Ovary (tissue), 9 donors: ENCODE measurements around the gene KCNA2. TPM values are rescaled to one million over a fixed set of nuclear protein-coding genes. Genes with fewer than 3 reads are reported as not detected.

Source experiments
- DNase-seq, 5 donors: peaks; one replicate each; pipeline ENCODE4 v3.0.0-alpha.2; 2019 to 2020
- H3K27ac ChIP-seq, 2 donors: fragments of 200-600 bp; one replicate each; pipeline versions ENCODE4 v1.5.1 to v1.8.0; 2019 to 2022
- H3K27me3 ChIP-seq: fragments of 200-600 bp; one replicate; pipeline ENCODE4 v1.8.0; 2022
- H3K36me3 ChIP-seq: fragments of 200-600 bp; sonication (generic); one replicate; pipeline ENCODE4 v1.5.1; 2019
- H3K4me1 ChIP-seq: one replicate; pipeline ENCODE4 v1.8.1; 2013; ENCODE audit warnings: mild to moderate bottlenecking, moderate library complexity; ENCODE audit not compliant: insufficient read depth
- H3K4me3 ChIP-seq: fragments of 200-600 bp; sonication (generic); one replicate; pipeline ENCODE4 v1.5.1; 2017
- H3K9me3 ChIP-seq, 2 donors: fragments of 200-600 bp in 1 of 2; sonication (generic) in 1 of 2; one replicate each; pipeline versions ENCODE4 v1.5.1 to v1.8.1; 2013 to 2019; ENCODE audit warnings: mild to moderate bottlenecking in 1 of 2, moderate library complexity in 1 of 2
- CTCF ChIP-seq, 3 donors: fragments of 450-650 bp in 2 of 3; fragments of 200-600 bp in 1 of 3; IDR thresholded peaks; one replicate each; pipeline versions ENCODE4 v1.5.1 to v1.8.0; 2016 to 2022; ENCODE audit warnings: antibody characterized with exemption in 3 of 3, mild to moderate bottlenecking in 1 of 3
- EP300 ChIP-seq: sonication (generic); formaldehyde crosslinking; IDR thresholded peaks from one replicate; pipeline ENCODE4 v1.6.1; 2017; ENCODE audit warnings: antibody characterized with exemption
- POLR2A ChIP-seq: fragments of 450-650 bp; IDR thresholded peaks from one replicate; pipeline ENCODE4 v1.6.1; 2017; ENCODE audit warnings: antibody characterized with exemption, mild to moderate bottlenecking, moderate library complexity
- WGBS, 3 donors: extraction: QIAGEN DNeasy Blood & Tissue Kit in 1 of 3; methylation state at CpG; one replicate each; pipeline versions ENCODE4 v1.1.5 to v1.1.7; 2013 to 2017; 5-methylcytosine and 5-hydroxymethylcytosine counted together
- intact Hi-C, 4 donors: fragments of 100-400 bp; cut with DNase I; formaldehyde crosslinking; loops; one replicate each; pipeline versions ENCODE4 v1.11.0 to v1.15.1; 2022 to 2023
- polyA plus RNA-seq, 2 donors: library from polyadenylated mRNA; stranded (reverse); fragments of 200-250 nt in 1 of 2; fragments of 350-450 nt in 1 of 2; fragmentation: Illumina TruSeq in 1 of 2; extraction: RNeasy Lipid Tissue Mini Kit (QIAGEN cat#74804) in 1 of 2; gene quantifications; one replicate each; pipeline ENCODE4 v1.2.3, GENCODE V29; 2013 to 2014
- total RNA-seq, 7 donors: library from RNA; depleted of rRNA in 2 of 7; stranded (reverse); fragments of >200 nt in 2 of 7; fragmentation: NEBNext Ultra II Directional in 3 of 7; extraction: Animal tissue kit (Norgen Biotek cat#: 25700) in 3 of 7; gene quantifications; one replicate each; pipeline versions ENCODE4 v1.1.0 to v1.2.4, GENCODE V29; 2016 to 2023
- donor health status: DM: no; HTN: no; CAD: no; lungs with moderate emphysema.
- donor health status: DM: no; HTN: no; CAD: no.
- donor health status: Bipolar disorder and iron deficiency.
- donor health status: DM: yes; HTN: yes; CAD: no.
- donor health status: DM: no; HTN: no; CAD: no.
- donor health status: DM: yes; HTN: yes; CAD: no.

KCNA2 gene
- total and polyA plus RNA-seq, 9 donors: under 0.01 to 1.7 (median 0.51) TPM

DNA sequence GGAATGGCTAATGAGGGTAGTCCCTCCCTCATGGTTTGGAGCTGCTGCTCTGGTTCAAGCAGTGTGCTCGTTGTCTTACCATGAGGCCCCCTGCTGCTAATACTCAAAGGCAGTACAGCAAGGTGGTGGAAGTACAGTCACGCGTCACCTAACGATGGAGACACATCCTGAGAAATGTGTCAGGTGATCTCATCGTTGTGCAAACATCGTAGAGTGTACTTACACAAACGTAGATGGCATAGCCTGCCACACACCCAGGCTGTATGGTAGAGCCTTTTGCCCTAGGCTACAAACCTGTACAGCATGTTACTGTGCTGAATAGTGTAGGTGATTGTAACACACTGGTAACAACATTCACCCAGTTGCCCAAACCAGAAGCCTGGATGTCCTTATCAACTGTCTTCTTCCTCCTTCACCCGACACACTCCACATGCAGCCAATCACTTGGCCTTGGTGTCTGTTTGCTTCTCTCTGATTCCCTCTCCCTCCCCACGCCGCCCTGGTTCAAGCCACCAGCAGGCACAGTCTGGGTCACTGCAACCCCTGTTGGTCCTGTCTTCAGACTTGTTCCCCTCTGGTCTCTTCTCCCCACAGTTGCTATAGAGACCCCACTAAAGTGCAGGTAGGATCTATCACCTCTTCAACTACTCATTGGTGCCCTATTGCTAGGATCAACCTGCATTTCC is 6.0 kb upstream of the KCNA2 start:
- H3K36me3 ChIP-seq: no peaks in the 10 kb centered on the region
- no peak overlapping the region for H3K4me3 ChIP-seq
- DNase-seq: no peak
- intact Hi-C loops: loop anchor here in 1 of 4 donors (10.0 kb wide), 1 partner anchor 57 kb away; no protein-coding TSS in a partner anchor
- H3K9me3 ChIP-seq: no peaks in the 10 kb centered on the region
- TF ChIP-seq EP300 (no peak), CTCF (IDR thresholded peaks at IDR 0.05) (no peak), POLR2A (no peak)
- 56 to 68% (median 62%) methylated on average over 10 of the region's 10 CpGs for WGBS, 3 donors
- no peaks in the 10 kb centered on the region for H3K27me3 ChIP-seq
- peaks cover 2% of the 10 kb centered on the region for H3K4me1 ChIP-seq
- H3K27ac ChIP-seq: no peak overlapping the region

DNA sequence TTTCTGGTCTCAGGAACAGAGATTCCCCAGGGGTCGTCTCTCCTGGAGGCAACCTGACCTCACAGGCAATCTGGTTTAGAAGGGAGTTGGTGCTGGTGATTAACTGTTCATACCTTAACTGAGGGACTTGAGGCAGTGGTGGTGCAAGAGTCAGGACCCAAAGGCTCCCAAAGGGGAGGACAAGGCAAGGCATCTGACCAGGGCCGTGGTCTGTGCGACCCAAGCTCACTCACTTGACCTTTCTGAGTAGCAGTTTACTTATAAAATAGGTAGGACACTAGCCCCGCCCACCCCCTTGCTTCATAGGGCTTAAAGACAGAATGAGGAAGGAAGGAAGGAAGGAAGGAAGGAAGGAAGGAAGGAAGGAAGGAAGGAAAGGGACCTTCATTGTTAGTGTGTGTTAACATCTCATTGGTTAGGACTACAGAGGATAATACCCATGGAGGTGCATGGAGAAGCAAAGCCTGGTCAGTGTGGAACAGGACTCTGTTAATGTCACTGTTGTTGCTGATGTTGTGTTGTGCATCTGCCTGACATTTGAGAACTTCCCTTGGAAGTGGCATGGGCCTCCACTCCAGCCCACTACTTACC is 4.6 kb upstream of the KCNA2 start:
- no peak for DNase-seq
- TF ChIP-seq CTCF (IDR thresholded peaks at IDR 0.05): no peak
- TF ChIP-seq POLR2A: no peak
- TF ChIP-seq EP300: no peak

GRCh38 chr1:110610084-110610483 is 3.9 kb upstream of the KCNA2 start:
- peaks cover 6% of the 10 kb centered on the region for H3K4me1 ChIP-seq
- TF ChIP-seq CTCF (IDR thresholded peaks at IDR 0.05) (no peak), EP300 (no peak), POLR2A (no peak)
- no peak overlapping the region for H3K4me3 ChIP-seq
- H3K36me3 ChIP-seq: no peaks in the 10 kb centered on the region
- no peaks in the 10 kb centered on the region for H3K27me3 ChIP-seq
- DNase-seq: no peak
- H3K9me3 ChIP-seq: no peaks in the 10 kb centered on the region
- no peak overlapping the region for H3K27ac ChIP-seq
- intact Hi-C loops: loop anchor here in 1 of 4 donors (10.0 kb wide), 1 partner anchor 55 kb away; no protein-coding TSS in a partner anchor

More for the DNA sequence above, 4.6 kb upstream of the KCNA2 start:
- 81 to 82% (median 81%) methylated on average over 4 of the region's 4 CpGs for WGBS, 3 donors
- Histone ChIP-seq H3K27me3 (no peaks in the 10 kb centered on the region), H3K36me3 (no peaks in the 10 kb centered on the region), H3K4me3 (no peak overlapping the region), H3K9me3 (no peaks in the 10 kb centered on the region), H3K27ac (no peak overlapping the region), H3K4me1 (peaks cover 3% of the 10 kb centered on the region)
- intact Hi-C loops: loop anchor here in 1 of 4 donors (10.0 kb wide), 1 partner anchor 56 kb away; no protein-coding TSS in a partner anchor

- no peak for DNase-seq
- peaks cover 6% of the 10 kb centered on the region for H3K4me1 ChIP-seq
- no peaks in the 10 kb centered on the region for H3K36me3 ChIP-seq
- H3K27ac ChIP-seq: no peak overlapping the region
- intact Hi-C loops: no loop called here
- WGBS, 3 donors: 25 to 30% (median 27%) methylated on average over 13 of the region's 13 CpGs
- H3K9me3 ChIP-seq: no peaks in the 10 kb centered on the region
- no peak overlapping the region for H3K4me3 ChIP-seq
- no peak for TF ChIP-seq EP300
- TF ChIP-seq POLR2A: no peak
- no peak for TF ChIP-seq CTCF (IDR thresholded peaks at IDR 0.05)
- no peaks in the 10 kb centered on the region for H3K27me3 ChIP-seq
These were observed 2.1 kb upstream of the KCNA2 start for GRCh38 chr1:110608247-110608646.
